ENCODE data around the gene C17orf113.

DNA sequence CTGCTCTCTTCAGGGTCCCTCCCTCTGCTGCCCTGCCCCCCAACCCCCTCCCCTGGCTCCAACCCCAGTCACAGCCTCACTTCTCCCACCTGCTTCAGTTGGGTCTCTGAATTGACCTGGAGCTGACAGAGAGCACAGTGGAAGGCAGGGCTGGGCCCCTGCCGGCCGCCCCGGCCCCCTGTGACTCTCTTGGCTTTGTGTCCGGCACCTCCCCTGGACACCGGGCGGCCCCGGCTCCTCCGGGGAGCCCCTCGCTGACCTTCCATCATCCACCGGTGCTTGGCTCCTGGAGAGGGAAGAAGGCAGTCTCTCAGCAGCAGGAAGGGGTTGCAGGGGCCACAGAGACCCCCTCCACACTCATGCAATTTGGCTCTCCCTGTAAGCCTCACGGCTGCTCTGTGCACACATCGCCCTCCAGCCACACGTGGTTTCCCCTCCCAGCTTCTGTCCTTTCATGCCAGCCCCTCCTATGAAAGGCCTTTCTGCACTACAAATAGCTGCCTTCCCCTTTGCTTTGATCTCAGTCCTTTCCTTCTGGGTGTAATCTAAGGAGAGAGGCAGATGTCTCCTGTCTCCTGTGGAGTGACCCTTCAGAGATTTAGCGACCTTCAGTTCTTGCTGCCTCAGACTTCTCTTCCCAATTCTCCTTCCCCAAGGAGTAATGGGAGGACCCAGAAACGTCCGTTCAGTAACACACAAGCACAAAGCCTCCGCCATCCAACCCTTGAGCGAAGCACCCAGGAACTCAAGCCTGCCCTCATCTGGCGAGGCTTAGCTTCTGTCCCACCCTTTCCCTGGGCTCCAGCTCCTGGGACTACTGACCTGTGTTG is 22.2 kb downstream of the C17orf113 start:
- TF ChIP-seq, protein P1, sequence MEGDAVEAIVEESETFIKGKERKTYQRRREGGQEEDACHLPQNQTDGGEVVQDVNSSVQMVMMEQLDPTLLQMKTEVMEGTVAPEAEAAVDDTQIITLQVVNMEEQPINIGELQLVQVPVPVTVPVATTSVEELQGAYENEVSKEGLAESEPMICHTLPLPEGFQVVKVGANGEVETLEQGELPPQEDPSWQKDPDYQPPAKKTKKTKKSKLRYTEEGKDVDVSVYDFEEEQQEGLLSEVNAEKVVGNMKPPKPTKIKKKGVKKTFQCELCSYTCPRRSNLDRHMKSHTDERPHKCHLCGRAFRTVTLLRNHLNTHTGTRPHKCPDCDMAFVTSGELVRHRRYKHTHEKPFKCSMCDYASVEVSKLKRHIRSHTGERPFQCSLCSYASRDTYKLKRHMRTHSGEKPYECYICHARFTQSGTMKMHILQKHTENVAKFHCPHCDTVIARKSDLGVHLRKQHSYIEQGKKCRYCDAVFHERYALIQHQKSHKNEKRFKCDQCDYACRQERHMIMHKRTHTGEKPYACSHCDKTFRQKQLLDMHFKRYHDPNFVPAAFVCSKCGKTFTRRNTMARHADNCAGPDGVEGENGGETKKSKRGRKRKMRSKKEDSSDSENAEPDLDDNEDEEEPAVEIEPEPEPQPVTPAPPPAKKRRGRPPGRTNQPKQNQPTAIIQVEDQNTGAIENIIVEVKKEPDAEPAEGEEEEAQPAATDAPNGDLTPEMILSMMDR (conservative IDR thresholded peaks at IDR 0.05; ENCODE audit: low read depth, low read length) = 0 out of 2 replicates have a peak, but pooled peaks have one; percentile 4
- TF ChIP-seq POLR2A (IDR thresholded peaks at IDR 0.05; ENCODE audit: low read depth, low read length) (no peak), MXI1 (IDR thresholded peaks at IDR 0.05; ENCODE audit: borderline replicate concordance, low read depth, low read length) (no peak), MAFK (IDR thresholded peaks at IDR 0.05; ENCODE audit: low read depth, low read length) (no peak), NFE2L2 (IDR thresholded peaks at IDR 0.05; ENCODE audit: low read depth, low read length) (no peak), BHLHE40 (IDR thresholded peaks at IDR 0.05; ENCODE audit: low read depth, low read length) (no peak)
- TF ChIP-seq, protein P2, sequence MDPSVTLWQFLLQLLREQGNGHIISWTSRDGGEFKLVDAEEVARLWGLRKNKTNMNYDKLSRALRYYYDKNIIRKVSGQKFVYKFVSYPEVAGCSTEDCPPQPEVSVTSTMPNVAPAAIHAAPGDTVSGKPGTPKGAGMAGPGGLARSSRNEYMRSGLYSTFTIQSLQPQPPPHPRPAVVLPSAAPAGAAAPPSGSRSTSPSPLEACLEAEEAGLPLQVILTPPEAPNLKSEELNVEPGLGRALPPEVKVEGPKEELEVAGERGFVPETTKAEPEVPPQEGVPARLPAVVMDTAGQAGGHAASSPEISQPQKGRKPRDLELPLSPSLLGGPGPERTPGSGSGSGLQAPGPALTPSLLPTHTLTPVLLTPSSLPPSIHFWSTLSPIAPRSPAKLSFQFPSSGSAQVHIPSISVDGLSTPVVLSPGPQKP (IDR thresholded peaks at IDR 0.05; ENCODE audit: borderline replicate concordance, low read depth, low read length) = no peak

All from IMR-90 (cell line).